GM21390 (cell line): ENCODE data around the gene TIMM22.
"Not testable (repeated sequence)": the region's sequence is repeated elsewhere in the genome, so short reads cannot be mapped to it uniquely, and the experiment has no call there.

ENCODE experiments used
- ATAC-seq: cut with Tn5 transposase; IDR thresholded peaks from one replicate; pipeline ENCODE4 v1.9.1; 2021; ENCODE audit not compliant: unreplicated experiment

Gene TIMM22

DNA sequence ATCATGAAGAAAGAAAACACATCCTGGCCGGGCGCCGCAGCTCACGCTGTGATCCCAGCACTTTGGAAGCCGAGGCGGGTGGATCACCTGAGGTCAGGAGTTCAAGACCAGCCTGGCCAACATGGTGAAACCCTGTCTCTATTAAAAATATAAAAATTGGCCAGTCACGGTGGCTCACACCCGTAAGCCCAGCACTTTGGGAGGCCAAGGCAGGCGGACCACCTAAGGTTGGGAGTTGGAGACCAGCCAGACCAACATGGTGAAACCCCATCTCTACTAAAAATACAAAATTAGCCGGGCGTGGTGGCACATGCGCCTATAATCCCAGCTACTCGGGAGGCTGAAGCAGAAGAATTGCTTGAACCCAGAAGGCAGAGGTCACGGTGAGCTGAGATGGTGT lies 25.1 kb upstream of the TIMM22 start:
- not testable (repeated sequence) for ATAC-seq

DNA sequence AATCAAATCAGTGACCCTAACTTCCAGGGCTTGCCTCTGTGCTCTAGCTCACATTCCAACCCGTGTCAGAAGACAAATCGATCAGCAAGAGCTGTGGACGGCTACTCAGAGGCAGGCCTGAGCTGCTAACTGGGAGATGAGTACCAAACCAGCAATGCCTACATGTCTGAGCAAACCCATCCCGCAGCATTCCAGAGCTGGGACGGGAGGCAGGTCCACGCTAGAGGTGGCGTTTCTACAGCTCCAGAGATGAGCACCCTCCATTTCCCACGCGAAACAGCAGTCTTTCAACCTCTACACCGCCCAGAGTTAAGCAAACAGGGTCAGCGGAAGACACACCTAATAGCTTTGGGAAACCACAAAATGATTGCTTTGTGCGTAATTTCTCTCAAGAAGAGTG lies 23.9 kb upstream of the TIMM22 start:
- ATAC-seq = no peak

DNA sequence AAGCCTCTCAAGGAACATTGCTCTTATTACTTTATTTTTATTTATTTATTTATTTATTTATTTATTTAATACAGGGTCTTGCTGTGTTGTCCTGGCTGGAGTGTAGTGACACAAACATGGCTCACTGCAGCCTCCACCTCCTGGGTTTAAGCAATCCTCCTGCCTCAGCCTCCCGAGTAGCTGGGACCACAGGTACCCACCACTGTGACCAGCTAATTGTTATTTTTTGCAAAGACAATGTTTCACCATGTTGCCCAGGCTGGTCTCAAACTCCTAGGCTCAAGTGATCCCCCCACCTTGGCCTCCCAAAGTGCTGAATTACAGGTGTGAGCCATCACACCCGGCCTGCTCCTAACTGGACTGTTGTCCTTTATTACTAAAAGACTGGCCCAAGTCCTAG lies 22.2 kb upstream of the TIMM22 start:
- not testable (repeated sequence) for ATAC-seq

DNA sequence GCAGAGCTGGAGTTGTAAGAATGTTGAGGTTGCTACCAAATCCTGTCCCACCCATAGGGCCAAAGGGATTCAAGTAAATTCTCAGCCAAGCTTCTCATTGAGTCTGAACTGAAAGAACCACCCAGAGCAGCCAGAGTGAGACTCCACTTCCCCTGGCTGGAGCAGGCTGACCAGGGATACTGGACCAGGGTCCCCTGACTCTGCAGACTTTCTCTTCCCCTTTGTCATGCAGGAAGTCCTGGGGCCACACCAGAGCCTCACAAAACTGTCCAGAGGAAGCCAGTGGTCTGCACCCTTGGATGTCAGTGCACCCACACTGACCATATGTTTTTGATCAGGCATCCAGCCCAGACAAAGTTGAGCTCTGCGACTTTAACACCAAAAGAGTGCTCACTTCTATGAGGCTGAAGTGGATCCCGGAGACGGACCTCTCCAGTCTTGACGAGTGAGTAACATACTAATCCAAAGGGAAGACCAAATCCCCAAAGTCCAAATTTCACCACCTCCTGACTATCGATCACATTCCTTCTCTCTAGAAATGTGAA lies 21.5 kb upstream of the TIMM22 start:
- no peak for ATAC-seq

DNA sequence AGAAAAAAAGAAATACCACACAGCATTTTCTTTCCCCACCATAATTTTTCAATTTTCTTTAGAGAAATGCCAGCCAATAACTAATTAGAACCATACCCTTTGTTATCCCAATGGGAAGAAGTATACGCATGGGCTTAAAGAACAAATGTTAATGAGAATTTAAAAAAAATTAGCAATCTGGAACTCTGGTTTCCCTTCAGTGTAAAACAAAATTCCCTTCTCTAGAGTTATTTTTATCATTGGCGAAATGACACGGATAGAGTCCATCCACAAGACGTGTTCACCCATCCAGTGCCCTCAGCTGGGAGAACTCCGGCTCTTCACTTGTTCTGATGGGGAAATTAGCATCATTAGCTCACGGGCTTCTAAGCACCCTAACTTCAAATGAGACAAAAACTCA lies 20.6 kb upstream of the TIMM22 start:
- ATAC-seq = no peak

DNA sequence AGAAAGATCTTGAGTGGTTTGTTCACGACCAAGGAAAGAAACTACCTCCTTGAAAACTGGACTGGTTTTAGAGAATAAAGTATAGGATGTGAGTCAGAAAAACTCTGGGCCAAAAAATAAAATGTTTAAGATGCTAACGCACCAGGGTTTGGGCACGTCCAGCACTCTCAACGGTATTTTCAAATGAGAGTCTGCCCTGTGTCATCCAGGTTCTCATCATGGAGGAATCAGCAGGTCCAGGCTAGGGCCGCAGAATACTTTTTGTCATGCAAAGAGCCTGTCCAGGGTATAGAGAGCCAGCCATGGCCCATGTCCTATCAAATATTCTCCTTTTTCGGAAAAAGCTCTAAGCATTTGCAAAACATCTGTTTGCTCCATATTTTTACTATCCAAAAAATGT lies 19.8 kb upstream of the TIMM22 start:
- ATAC-seq = no peak

DNA sequence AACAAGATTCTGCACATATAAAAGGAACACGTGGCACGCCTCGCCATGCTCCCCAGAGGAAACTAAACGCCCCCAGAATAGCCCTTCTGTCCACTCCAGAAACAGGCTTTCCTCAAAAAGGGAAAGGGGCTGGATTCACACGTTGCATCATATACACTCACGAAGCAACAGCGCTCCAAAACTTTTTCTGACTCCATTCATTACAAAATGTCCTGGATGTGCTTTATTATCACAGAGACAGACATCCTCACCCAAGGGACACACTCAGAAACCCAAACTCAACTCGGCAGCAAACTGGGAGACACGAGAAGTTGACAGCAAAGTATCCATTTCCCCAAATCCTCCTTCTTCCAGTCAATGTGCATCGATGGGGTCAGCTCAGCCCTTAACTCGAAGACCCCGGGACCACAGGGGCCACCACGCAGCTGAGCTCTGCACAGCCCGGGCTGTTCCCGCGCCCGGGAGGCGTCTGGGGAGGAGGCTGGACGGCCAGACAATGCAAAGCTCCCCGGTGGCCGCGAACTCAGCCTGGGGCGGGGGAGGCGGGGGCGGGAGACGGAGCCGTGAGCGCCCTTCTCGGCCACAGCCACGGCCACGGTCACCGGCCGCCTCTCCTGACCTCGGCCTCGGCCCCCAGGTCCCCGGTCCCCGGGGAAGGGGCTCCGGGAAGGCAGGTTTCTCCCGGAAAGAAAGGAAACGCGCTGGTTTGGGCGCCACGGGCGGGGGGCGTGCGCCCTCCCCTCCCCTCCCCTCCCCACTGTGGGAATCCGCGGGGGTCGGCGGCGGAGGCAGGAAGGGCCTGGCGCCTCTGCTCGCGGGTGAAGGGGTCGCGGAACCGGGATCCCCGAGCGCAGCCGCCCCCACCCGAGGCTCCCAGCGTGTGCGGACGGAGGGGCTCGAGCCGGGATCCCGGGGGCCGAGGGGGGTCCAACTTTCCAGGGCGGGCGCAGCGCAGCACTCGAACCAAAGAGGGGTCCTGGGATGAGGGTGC lies 18.5 kb upstream of the TIMM22 start:
- ATAC-seq = no peak

DNA sequence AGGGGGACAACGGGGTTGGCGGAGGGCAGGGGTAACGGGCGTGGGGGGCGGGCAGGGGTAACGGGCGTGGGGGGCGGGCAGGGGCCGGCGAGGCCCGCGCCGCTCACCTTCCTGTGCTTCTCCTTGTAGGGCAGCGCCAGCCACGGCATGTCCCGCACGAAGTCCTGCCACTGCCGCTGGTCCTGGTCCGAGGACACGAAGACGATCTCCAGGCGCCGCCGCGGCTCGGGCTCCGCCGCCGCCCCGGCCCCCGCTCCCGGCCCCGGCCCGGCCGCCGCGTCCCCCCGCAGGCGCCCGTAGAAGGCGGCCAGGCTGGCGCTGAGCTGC lies 17.8 kb upstream of the TIMM22 start:
- no peak for ATAC-seq

DNA sequence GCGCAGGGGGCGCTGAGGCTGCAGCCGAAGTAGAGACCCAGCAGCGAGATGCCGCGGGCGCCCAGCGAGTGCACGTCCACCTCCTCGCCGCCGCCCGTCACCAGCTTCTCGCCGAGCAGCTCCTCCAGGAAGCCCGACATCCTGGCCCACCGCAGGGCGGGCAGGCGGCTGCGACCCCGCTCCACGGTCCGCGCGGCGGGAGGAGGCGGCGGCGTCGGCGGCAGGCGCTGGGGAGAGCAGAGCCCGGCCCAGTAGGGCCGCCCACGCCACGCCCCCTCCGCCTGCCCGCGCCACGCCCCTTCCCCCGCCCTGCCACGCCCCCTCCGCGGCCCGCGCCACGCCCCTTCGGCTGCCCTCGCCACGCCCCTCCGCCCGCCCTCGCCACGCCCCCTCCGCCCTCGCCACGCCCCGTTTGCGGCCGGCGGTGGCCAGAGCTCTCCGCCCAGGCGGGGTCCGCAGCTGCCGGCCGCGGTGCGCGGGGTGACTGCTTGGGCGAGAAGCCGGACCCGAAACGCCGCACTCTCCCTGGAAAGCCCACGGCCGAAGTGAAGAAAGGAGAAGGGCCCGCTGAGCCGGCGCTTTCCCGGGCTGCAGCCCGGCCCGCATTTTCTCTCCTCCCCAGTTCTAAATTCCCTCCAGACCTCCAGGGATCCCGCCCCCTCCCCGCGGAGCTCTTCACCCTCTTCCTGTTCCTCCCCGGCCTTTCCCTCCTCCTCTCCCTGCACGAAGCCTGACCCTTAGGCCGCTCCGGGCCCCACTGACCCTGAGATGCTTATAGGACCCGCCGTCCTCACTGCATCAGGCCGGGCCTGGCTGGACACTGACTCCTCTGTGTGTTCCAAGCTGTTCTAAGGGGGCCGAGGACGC lies 17.2 kb upstream of the TIMM22 start, which contains the start of gene NXN:
Gene NXN, minus strand, starts transcription at position 238 of the 867 bp plus-strand sequence.
- ATAC-seq = no peak

DNA sequence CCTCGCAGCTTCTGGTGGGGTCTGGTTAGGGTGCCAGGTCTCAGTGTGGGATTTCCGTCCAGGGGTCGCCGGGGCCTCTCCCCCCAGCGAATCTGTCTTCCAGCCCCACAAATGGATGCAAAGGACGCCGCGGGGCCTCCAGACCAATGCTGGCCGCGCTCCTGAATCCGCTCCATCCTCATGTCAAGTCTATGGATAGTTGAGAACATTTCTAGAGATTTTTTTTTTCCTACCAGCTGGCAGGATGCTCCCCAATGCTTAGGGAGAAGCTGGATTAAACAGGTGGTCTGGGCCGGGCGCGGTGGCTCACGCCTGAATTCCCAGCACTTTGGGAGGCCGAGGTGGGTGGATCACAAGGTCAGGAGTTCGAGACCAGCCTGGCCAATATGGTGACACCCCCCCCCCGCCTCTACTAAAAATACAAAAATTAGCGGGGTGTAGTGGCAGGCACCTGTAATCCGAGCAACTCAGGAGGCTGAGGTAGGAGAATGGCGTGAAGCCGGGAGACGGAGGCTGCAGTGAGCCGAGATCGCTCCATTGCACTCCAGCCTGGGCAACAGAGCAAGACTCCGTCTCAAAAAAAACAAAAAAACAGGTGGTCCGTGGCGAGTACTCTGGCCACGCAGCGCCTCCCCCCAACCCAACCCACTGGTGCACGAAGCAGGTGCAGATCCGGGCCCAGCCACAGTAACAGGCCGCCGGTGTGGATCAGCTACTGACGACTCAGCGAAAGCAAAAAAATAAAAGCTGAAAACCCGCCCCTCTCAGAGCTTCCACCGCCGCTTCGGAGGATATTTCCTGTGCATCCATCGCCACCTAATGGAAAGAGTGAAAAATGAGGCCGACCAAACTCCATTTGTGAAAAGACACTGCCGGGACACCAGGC lies 16.3 kb upstream of the TIMM22 start:
- ATAC-seq = no peak

DNA sequence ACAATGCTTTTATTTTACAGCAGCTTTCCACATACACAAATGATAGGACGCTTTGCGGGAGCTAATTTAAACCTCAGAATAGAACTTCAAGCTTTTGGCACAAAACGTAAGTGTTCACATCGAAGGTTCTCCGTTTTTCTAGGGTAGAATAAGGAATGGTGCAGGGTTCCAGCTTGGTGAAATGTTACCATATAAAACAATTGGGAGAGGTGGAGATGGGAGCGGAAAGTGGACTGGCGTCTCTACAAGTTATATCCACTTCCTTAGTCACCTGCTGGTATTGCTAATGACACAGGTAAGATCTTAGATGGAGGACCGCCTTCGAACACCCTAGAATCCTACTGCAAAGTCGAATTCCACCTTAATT lies 15.7 kb upstream of the TIMM22 start:
- ATAC-seq = no peak

DNA sequence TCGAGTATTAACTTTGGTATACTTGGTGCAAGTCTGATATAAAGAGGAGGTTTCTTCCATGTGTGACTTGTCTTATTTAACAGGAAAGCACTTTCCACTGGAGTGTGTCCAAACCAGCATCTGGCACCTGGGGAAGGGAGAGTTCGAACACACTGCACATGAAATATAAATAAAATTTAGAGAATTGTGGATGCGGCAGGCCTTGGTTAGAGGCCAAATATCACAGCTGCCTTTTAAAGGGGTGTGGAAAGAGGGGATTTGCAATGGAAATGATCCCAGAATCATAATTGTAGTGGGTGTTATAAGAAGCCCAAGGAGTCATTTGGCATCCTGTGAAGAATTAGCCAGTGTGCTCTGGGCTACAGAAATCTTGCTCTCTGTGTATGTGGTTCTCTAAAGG lies 13.0 kb upstream of the TIMM22 start:
- ATAC-seq = no peak

DNA sequence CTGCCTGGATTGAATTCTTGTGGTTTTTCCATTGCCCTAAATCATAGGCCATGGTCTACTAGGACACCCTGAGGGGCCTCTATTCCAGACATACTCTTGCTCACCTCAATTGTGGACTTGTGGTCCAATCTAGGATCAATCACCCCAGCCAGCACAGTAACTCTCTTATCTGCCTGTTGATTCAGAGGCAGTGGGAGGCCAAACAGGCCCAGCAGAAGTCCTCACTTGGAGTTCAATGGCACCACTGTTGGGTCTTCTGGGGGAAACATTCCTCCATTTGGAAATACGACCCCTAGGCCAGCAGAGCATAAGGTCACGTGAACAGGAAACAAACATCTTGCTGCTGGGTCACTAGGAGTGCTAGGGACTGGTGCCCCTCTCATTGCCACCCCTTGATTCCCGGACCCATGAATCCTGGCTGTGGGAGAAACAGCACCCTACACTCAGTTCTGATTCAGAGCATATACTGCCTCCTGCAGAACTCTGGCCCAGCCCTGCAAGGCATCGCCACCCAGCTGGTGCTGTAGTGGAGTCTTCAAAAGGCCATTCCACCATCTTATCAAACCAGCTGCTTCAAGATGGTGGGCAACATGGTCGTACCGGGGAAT lies 10.5 kb upstream of the TIMM22 start:
- ATAC-seq = no peak

DNA sequence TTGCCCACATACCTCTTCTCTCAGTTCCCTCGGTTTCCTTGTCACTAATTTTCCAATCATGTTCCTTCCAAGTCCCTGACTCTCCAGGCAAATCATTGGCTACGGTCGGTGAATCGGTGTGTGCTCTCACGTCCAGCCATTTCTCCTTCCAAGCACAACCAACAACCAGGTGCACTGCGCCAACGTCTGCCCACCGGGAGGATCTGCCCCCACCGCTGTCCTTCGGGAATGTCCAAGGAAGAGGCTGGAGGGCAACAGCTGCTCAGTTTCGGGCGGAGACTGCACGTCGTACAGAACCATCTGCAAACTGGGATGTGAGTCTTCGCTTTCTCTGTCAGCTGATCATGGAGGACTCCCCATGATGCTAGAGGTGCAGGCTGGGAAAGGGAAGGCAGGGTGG lies 9.0 kb upstream of the TIMM22 start:
- no peak for ATAC-seq

DNA sequence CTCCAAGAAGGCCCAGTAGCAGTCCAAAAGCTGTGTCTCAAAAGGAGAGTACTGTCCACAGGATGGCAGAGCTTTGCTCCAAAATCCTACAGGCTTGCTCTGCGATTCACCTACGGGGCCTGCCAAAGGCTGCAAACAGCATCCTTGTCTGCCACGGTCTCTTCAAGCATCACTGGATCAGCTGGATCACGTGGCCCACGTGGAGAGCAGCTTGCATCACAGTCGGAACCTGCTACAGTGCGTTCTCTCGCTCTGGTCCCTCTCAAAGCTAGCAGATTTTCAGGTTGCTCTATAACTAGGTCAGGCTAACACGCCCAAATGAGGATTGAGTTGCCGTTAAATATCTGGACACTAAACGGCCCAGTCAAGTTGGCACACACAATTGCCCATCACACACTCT lies 8.4 kb upstream of the TIMM22 start:
- no peak for ATAC-seq

DNA sequence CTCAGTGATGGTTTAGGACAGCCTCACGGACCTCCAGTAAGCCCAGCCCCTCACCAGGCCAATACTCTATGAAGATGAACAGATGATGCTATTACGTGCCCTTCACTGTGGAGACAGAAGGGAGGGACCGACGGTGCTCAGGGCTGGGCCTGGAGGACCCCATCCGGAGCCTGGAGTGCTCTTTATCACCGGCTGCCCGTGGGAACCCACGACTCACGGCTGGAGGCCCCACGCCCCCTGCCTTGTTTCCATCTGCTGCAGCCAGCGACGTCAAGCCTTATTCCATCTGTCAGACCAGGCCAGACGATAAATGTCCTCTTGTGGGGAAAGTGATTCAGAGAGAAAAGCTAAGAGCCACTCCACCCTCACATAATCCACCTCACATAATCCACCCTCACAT lies 4.0 kb upstream of the TIMM22 start:
- no peak for ATAC-seq

DNA sequence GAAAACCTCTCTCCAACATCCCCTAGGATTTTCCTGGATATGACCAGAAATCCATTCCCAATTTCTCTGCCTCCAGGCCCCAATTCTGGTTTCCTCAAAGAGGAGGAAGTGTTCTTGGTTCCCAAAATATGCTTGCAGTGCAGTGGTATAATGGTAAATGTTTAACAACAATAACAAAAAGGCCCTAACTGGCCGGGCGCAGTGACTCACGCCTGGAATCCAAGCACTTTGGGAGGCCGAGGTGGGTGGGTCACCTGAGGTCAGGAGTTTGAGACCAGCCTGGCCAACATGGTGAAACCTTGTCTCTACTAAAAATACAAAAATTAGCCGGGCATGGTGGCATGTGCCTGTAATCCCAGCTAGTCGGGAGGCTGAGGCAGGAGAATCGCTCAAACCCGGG lies 1.6 kb upstream of the TIMM22 start:
- not testable (repeated sequence) for ATAC-seq

DNA sequence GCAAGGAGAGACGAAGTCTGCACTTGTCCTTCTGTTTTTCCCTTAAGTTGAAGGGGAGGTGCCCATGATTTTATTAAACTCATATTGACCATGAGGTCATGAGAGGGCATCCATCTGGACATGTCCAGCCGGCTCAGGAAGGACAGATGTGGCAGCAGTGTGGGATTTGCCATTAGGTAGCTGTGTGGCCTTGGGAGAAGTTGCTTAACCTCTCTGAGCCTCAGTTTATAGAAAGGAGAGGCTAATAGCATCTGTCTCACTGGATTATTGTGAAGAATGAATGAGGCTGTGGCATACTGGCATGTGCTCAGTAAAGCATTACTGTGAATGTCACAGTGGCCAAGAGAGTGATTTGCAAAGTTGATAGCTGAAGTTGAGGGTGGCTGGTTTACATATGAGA lies 1.2 kb downstream of the TIMM22 start:
- no peak for ATAC-seq

DNA sequence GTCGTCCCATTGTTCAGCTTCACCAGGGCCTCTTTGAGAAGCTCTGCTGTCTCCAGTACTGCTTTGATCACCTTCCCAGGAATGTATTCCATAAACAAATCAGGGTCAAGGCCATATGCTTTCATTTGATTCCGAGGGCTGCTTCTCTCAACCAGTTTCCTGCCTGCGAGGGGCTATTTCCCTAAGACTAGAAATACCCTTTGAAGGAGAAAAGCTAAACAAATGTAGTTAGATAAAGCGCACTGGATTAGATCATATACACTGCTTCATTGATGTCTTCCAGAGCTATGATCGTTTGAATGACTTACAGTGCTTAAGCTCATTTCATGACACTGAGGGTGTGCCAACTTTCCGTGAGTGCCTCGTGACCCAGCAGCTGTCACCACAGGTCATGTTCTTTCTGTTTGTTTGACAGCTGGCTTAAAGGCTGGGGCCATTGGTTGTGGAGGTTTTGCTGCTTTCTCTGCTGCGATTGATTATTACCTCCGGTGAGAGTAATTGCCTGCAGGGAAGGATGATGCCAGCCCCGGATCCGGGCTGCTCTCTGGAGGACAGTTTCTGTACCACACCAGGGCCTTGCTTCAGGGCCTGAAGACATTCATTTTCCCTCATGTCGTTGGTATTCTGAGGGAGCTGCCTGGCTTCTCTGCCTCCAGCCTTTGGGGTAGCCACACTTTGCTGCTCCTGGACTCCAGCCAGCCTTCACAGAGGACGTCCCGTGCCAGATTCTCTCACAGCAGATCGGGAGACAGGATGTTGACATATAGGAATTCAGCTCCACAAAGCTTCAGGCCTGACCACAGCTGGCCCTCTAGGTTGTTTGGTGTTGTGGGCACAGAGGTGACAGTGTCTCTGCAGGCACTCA lies 3.9 kb downstream of the TIMM22 start:
- ATAC-seq = no peak
